NCI-H2227 treated with DMSO at 0.1 percent for 48 hours (cell line): ENCODE data around the gene NAPSA.
A peak's percentile ranks its signal among the peaks of the same experiment; 100 is the strongest.

ENCODE experiments used
- DNase-seq: peaks from one replicate; lab custom pipeline; 2025; lab: John Stamatoyannopoulos, UW

NAPSA gene

DNA sequence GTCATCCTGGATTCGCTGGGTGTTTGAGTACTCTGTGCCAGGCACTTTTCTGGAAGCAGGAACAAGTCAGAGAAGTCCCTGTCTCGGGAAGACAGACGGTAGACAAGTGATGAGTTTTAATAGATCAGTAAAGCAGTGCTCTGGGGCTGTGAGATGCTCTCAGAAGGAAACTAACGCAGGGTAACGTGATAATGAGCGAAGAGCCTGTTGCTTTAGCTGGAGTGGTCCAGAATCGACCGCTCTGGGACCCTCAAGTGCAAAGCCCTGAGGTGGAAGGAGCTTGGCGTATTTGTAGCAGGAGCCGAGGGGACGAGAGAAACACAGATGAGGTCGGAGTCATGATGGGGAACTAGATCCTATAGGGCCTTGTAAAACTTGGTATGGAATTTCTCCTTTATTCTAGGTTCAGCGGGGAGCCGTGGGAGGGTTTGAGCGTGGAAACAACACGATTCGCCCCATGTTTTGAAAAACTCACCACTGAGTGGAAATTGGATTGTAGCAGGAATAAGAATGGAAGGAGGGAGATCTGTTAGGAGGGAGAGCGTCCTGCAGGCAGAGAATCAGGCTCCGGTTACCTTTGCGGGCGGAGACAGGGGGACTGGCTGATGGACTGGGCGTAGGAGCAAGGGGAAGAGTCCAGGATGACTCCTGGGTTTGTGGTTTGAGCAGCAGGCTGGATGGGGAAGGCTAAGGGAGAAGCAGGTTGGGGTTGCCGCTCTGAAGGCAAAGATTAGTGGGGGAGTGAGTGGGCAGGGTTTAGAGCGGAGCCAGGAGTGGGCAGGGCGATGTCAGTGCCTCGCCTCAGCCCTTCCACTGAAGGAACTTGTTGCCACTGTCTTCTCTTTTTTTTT is 19.5 kb upstream of the NAPSA start:
- peak; percentile 18 for DNase-seq

DNA sequence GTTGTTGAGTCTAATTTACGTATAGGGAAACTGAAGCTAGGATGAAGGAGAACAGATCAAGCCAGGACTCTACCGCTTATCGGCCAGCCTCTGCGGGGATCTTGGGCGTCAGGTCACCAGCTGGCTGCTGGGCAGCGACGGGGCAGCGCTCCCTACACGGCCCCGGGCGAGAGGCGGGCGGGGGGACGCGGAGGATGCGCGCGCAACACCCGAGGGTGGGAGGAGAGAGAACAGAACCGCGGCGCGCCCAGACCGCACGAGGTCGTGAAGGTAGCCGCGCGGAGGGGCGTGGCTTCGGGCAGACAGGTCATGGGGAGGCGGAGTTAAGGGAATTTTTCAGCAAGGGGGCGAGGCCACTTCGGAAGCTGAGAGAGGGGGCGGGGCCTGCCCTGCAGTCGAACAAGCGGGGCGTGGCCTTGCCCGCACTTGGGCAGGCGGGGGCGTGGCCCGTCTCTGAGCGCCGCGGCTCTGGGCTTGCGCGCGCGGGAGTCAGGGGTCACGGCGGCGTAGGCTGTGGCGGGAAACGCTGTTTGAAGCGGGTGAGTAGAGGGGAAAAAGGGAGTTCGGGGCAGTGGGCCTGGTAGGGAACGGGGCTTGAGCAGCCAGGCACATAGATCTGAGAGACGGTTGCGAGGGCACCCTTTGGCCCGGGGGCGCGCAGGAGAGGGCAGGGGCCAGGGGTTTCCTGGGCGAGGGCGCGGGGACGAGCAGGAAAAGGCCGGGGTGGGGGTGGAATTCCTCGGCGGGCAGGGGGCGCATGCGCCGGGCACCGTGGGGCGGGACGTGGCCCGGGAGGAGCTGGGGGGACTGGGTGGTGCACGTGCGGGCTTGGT is 18.6 kb upstream of the NAPSA start, which contains the start of gene POLD1:
POLD1 (plus strand) TSS at position 496 of the 833 bp plus-strand sequence. CDS start 14,505 bp downstream, outside the sequence.
- peak; percentile 95 for DNase-seq

- no peak for DNase-seq
Observed at GRCh38 chr19:50383001-50383851, 17.8 kb upstream of the NAPSA start.

- DNase-seq, result no peak
Observed at GRCh38 chr19:50381881-50382729, 16.7 kb upstream of the NAPSA start.

DNA sequence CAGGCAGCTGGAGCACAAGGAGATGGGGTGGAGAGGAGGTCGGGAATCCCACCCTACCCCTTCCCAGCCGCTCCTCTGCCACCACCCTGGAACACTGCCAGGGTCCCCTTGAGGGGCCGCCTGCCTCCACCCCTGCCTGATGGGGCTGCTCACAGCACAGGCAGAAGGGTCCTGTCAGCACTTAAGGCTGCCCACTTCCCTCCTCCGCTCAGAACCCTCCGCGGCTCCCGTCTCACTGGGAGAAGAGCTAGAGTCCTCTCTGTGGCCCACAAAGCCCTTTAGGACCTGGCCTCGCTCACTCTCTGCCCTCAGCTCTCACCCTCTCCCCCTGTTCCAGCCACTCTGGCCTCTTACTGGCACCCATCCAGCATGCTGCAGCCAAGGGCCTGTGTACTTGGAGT is 15.3 kb upstream of the NAPSA start:
- DNase-seq, result no peak

GRCh38 chr19:50380137-50380536 is 14.7 kb upstream of the NAPSA start:
- DNase-seq, result no peak

GRCh38 chr19:50379602-50380001 is 14.2 kb upstream of the NAPSA start:
- DNase-seq, result no peak

GRCh38 chr19:50378863-50379236 is 13.4 kb upstream of the NAPSA start:
- no peak for DNase-seq

DNA sequence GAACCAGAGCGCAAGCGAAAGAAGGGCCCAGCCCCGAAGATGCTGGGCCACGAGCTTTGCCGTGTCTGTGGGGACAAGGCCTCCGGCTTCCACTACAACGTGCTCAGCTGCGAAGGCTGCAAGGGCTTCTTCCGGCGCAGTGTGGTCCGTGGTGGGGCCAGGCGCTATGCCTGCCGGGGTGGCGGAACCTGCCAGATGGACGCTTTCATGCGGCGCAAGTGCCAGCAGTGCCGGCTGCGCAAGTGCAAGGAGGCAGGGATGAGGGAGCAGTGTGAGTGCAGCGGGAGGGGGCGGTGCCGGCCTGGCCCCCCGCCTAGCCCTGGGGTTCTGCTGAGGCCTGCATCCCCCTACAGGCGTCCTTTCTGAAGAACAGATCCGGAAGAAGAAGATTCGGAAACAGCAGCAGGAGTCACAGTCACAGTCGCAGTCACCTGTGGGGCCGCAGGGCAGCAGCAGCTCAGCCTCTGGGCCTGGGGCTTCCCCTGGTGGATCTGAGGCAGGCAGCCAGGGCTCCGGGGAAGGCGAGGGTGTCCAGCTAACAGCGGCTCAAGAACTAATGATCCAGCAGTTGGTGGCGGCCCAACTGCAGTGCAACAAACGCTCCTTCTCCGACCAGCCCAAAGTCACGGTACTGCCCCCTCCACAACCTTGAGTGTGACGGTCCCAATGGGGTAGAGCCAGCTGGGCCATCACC is 12.9 kb upstream of the NAPSA start:
- no peak for DNase-seq

- DNase-seq, result no peak
Observed at GRCh38 chr19:50377517-50377916, 12.1 kb upstream of the NAPSA start.

- peak; percentile 60 for DNase-seq
Observed at GRCh38 chr19:50377051-50377461, 11.6 kb upstream of the NAPSA start.

DNA sequence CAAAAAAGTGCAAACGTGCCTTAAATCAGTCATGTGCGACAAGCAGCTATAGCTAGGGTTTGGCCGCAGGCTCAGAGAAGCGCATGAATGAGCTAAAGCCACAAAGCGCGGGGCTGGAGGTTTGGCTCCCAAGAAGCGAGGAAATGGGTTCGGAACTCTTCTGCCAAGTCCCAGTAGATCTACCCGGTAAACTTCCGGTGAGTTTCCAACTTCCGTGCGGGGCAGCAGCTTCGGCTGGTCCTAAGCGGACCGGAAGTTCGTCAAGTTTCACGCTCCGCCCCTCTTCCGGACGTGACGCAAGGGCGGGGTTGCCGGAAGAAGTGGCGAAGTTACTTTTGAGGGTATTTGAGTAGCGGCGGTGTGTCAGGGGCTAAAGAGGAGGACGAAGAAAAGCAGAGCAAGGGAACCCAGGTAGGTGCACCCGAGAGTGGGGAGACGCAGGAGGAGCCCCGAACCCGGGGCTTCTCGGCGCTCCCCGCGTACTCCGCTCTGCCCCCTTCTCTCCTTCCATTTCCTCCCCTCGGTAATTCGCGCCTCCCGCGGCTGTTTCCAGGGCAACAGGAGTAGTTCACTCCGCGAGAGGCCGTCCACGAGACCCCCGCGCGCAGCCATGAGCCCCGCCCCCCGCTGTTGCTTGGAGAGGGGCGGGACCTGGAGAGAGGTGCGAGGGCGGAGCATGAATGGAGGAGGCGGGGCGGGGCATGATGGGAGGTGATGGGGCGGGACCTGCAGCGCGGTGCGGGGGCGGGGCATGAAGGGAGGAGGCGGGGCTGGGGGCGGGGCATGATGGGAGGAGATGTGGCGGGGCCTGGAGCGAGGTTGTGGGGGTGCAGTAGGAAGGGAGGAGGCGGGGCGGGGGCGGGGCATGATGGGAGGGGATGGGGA is 11.0 kb upstream of the NAPSA start, which contains the start of gene NR1H2:
NR1H2 (plus strand) TSS at position 292 of the 885 bp plus-strand sequence. CDS start 1,149 bp downstream, outside the sequence.
- peak; percentile 87 for DNase-seq

DNA sequence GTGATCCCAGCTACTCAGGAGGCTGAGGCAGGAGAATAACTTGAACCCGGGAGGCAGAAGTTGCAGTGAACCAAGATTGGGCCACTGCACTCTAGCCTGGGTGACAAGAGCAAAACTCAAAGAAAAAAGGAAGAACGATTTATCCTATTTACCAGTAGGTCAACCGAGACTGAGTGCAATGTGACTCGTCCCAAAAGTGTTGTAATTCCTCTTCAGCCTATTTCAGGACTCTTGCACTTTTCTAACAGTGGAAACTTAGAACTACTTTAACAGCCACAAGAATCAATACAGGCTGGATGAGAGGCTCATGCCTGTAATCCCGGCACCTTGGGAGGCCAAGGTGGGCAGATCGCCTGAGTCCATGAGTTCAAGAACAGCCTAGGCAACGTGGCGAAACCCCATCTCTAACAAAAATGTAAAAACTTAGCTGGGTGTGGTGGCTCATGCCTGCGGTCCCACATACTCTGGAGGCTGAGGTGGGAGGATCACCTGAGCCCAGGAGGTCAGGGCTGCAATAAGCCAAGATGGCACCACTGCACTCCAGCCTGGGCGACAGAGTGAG is 6.6 kb upstream of the NAPSA start:
- DNase-seq, result no peak

GRCh38 chr19:50368649-50369570 is 3.5 kb upstream of the NAPSA start:
- peak; percentile 75 for DNase-seq

DNA sequence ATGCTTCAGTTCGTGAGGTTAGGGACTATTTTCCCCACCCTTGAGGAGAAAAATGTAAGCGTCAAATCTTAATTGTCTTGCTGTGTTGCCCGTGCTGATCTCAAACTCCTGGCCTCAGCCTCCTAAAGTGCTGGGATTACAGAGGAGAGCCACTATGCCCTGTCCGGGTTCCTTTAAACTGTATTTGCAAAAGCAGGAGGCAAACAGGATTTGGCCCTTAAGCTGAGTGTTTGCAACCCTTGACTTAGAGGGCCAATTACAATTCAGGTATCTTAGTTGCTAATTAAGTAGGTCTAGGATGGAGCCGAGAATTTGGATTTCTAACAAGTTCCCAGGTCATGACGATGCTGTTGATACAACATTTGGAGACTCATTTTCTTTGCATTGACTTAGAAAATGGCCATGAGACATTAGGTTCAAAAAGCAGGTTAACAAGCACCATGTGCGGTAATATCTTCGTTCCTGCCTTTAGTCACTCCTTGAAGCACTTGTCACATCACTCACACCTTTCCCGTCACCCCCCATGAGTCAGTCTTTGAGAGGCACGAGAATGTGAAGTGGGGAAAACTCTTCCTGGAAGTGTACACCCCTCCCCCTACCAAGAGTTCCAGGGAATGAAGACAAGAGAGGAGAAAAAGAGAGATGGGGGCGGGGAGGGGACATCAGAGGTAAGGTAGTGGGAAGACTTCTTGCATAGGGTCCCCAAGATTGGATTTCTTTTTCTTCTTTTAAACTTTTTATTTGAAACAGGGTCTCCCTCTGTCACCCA is 2.6 kb downstream of the NAPSA start:
- DNase-seq, result no peak

- DNase-seq, result no peak
Observed at GRCh38 chr19:50362030-50362412, 3.4 kb downstream of the NAPSA start.
